Measurements from ENCODE around the gene ARSB. TPM values are rescaled to one million over a fixed set of nuclear protein-coding genes. Genes with fewer than 3 reads are reported as not detected.

Gene ARSB
- total RNA-seq, 1 experiment from 2014 or later: 11.4 TPM

DNA sequence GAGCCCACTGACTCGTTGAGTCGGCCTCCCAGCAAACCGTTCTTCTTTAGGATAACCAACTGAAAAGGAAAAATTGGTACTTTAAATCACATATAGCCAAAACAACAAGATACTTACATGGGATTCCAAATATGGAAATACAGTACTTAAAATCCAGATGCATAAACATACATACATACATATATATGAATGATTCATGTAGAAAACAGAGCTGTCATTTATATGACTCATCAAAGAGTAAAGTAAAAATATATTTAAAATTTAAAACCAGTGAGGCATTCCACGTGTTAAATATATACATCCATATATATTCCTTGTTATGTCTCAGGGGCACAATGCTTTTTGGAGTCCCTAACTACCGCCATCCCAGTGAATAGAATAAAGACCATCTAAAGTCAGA lies 47.7 kb upstream of the ARSB start:
- no peak overlapping the region for H3K14ac ChIP-seq (ENCODE audit: insufficient read depth, low read length)
- no peak overlapping the region for H2BK15ac ChIP-seq (ENCODE audit: low read depth, low read length)
- H3K9me3 ChIP-seq (ENCODE audit: control insufficient read depth, low read depth, low read length): no peaks in the 10 kb centered on the region
- DNase-seq: no peak
- WGBS (ENCODE audit: extremely low coverage, insufficient read length, low lambda C conversion rate): no CpG with 5 or more reads among the region's 5 CpGs
- no peak overlapping the region for H4K91ac ChIP-seq (ENCODE audit: insufficient read length, low read depth, low read length)
- Mint-ChIP-seq H3K36me3 (ENCODE audit: insufficient read depth in 1 of 3, low read depth in 3 of 3) (no peaks in the 10 kb centered on the region), H3K4me3 (no peak overlapping the region), H3K27ac (no peak overlapping the region), H3K9me3 (no peaks in the 10 kb centered on the region), H3K4me1 (no peaks in the 10 kb centered on the region), H3K27me3 (ENCODE audit: low read depth) (no peaks in the 10 kb centered on the region)
- H2BK5ac ChIP-seq (ENCODE audit: insufficient read length, low read length): no peak overlapping the region
- H3K4me1 ChIP-seq (ENCODE audit: insufficient read depth, low read length): no peaks in the 10 kb centered on the region
- no peak overlapping the region for H3K4ac ChIP-seq (ENCODE audit: low read depth, low read length)
- no peak overlapping the region for H3K9ac ChIP-seq (ENCODE audit: extremely low read depth, insufficient read length, low read length)
- H3K27ac ChIP-seq (ENCODE audit: insufficient read length, low read depth, low read length): no peak overlapping the region
- H3K23ac ChIP-seq (ENCODE audit: insufficient read length, low read depth, low read length): no peak overlapping the region
- H3K18ac ChIP-seq (ENCODE audit: insufficient read length, low read depth, low read length): no peak overlapping the region
- H3K79me2 ChIP-seq (ENCODE audit: insufficient read depth, low read length): no peaks in the 10 kb centered on the region
- no peaks in the 10 kb centered on the region for H4K20me1 ChIP-seq (ENCODE audit: control insufficient read depth, insufficient read depth, insufficient read length)
- no peak overlapping the region for H3T11ph ChIP-seq (ENCODE audit: low read length)
- no peak overlapping the region for H4K5ac ChIP-seq (ENCODE audit: insufficient read length, low read depth, low read length)
- no peak overlapping the region for H2BK20ac ChIP-seq (ENCODE audit: low read depth, low read length, poor library complexity, severe bottlenecking)
- no peak overlapping the region for H2BK120ac ChIP-seq (ENCODE audit: low read depth, low read length, poor library complexity, severe bottlenecking)
- TF ChIP-seq, protein P1, sequence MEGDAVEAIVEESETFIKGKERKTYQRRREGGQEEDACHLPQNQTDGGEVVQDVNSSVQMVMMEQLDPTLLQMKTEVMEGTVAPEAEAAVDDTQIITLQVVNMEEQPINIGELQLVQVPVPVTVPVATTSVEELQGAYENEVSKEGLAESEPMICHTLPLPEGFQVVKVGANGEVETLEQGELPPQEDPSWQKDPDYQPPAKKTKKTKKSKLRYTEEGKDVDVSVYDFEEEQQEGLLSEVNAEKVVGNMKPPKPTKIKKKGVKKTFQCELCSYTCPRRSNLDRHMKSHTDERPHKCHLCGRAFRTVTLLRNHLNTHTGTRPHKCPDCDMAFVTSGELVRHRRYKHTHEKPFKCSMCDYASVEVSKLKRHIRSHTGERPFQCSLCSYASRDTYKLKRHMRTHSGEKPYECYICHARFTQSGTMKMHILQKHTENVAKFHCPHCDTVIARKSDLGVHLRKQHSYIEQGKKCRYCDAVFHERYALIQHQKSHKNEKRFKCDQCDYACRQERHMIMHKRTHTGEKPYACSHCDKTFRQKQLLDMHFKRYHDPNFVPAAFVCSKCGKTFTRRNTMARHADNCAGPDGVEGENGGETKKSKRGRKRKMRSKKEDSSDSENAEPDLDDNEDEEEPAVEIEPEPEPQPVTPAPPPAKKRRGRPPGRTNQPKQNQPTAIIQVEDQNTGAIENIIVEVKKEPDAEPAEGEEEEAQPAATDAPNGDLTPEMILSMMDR (conservative IDR thresholded peaks at IDR 0.05): no peak
- H4K8ac ChIP-seq (replicated peaks; ENCODE audit: insufficient read length, low read depth, low read length): no peak overlapping the region
- no peak overlapping the region for H3K56ac ChIP-seq (ENCODE audit: insufficient read length, low read depth, low read length)
- H2AFZ ChIP-seq (ENCODE audit: low read length): no peak overlapping the region
- no peaks in the 10 kb centered on the region for H3K23me2 ChIP-seq (ENCODE audit: insufficient read length, low read depth, low read length, poor library complexity, severe bottlenecking)
- H3K79me1 ChIP-seq (ENCODE audit: insufficient read depth, low read depth, low read length, poor library complexity, severe bottlenecking): no peaks in the 10 kb centered on the region
- no peak overlapping the region for H2AK5ac ChIP-seq (ENCODE audit: insufficient read length, low read length)
- no peak overlapping the region for H3K4me2 ChIP-seq (ENCODE audit: insufficient read depth, insufficient read length, low read length)
- no peaks in the 10 kb centered on the region for H3K27me3 ChIP-seq (ENCODE audit: insufficient read depth, low read length)
- H2BK12ac ChIP-seq (ENCODE audit: insufficient read length, low read depth, low read length): no peak overlapping the region

Data from H9 (cell line).